T-helper 2 cell treated with Interferon-gamma antibody and Interleukin-4, amounts not matched to agents 5 μg/mL and 100 μg/mL, for 36 hours (primary cell): ENCODE data around the gene SETD9.

Experiments
- DNase-seq: peaks from one replicate; pipeline ENCODE4 v3.0.0; 2021; ENCODE audit warnings: low spot score
- H3K27ac Mint-ChIP-seq: one replicate; pipeline ENCODE4 v1.8.0; 2021; ENCODE audit warnings: mild to moderate bottlenecking, mixed read lengths
- H3K27me3 Mint-ChIP-seq: one replicate; pipeline ENCODE4 v1.8.0; 2021; ENCODE audit warnings: low read depth, mixed read lengths
- H3K36me3 Mint-ChIP-seq: one replicate; pipeline ENCODE4 v1.8.0; 2021; ENCODE audit warnings: low read depth, mixed read lengths
- H3K4me1 Mint-ChIP-seq: one replicate; pipeline ENCODE4 v1.8.0; 2021; ENCODE audit warnings: low read depth, mixed read lengths
- H3K4me3 Mint-ChIP-seq: one replicate; pipeline ENCODE4 v1.8.0; 2022; ENCODE audit warnings: mild to moderate bottlenecking, moderate library complexity, mixed read lengths
- H3K9me3 Mint-ChIP-seq: one replicate; pipeline ENCODE4 v1.8.0; 2021; ENCODE audit warnings: mixed read lengths

SETD9 gene

GRCh38 chr5:56909294-56910209 lies at the start of gene SETD9:
TSS of gene SETD9 (plus strand) at chr5:56909596. CDS start at chr5:56909646, 50 bp downstream.
- Mint-ChIP-seq H3K36me3 (peaks cover 3% of the 10 kb centered on the region), H3K9me3 (peaks cover 5% of the 10 kb centered on the region), H3K4me1 (peaks cover 23% of the 10 kb centered on the region), H3K4me3 (peak within 1 kb of the TSS; percentile 91), H3K27me3 (peaks cover 14% of the 10 kb centered on the region), H3K27ac (peak within 1 kb of the TSS; percentile 81)
- DNase-seq = peak; percentile 96

DNA sequence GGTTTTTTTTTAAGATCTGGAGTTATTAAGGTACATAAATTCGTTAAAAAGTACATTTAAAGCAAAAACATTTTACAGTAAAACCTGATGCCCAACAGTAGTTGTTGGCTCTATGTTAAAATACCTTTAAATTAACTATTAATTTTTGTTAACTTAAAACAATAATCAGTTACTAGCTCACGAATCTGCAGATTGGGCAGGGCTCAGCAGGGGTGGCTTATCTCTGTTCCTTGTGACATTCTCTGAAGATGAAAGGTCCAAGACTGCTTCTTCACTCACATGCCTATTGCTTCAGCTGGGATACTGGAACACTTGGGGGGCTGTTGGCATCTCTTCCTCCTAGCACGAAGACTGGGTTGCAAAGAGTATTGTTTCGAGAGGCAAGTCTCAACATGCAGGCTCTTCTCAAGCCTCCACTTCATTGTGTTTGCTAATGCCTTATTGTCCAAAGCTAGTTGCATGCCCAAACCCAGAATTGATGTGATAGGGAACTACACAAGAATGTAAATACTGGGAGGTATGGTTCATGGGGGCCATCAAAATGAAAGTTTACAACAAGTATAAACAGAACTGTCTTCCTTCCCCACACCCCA lies 47.4 kb upstream of the SETD9 start:
- no peak overlapping the region for H3K4me3 Mint-ChIP-seq
- no peak for DNase-seq
- H3K36me3 Mint-ChIP-seq = peaks cover 48% of the 10 kb centered on the region
- no peaks in the 10 kb centered on the region for H3K27me3 Mint-ChIP-seq
- no peaks in the 10 kb centered on the region for H3K9me3 Mint-ChIP-seq
- peaks cover 2% of the 10 kb centered on the region for H3K4me1 Mint-ChIP-seq
- no peak overlapping the region for H3K27ac Mint-ChIP-seq

- H3K27ac Mint-ChIP-seq = no peak overlapping the region
- H3K36me3 Mint-ChIP-seq = peaks cover 52% of the 10 kb centered on the region
- no peak for DNase-seq
- H3K4me3 Mint-ChIP-seq = no peak overlapping the region
- H3K9me3 Mint-ChIP-seq = no peaks in the 10 kb centered on the region
- no peaks in the 10 kb centered on the region for H3K27me3 Mint-ChIP-seq
- H3K4me1 Mint-ChIP-seq = peaks cover 2% of the 10 kb centered on the region
These were observed 46.5 kb upstream of the SETD9 start for GRCh38 chr5:56862909-56863308.

GRCh38 chr5:56871777-56872176 lies 37.6 kb upstream of the SETD9 start:
- Mint-ChIP-seq H3K4me3 (no peak overlapping the region), H3K27ac (no peak overlapping the region), H3K36me3 (peaks cover 64% of the 10 kb centered on the region), H3K4me1 (peaks cover 12% of the 10 kb centered on the region), H3K27me3 (no peaks in the 10 kb centered on the region), H3K9me3 (no peaks in the 10 kb centered on the region)
- no peak for DNase-seq

- no peak for DNase-seq
- no peak overlapping the region for H3K27ac Mint-ChIP-seq
- peaks cover 67% of the 10 kb centered on the region for H3K36me3 Mint-ChIP-seq
- no peaks in the 10 kb centered on the region for H3K27me3 Mint-ChIP-seq
- no peak overlapping the region for H3K4me3 Mint-ChIP-seq
- peaks cover 12% of the 10 kb centered on the region for H3K4me1 Mint-ChIP-seq
- H3K9me3 Mint-ChIP-seq = no peaks in the 10 kb centered on the region
These were observed 36.3 kb upstream of the SETD9 start for GRCh38 chr5:56873056-56873455.

DNA sequence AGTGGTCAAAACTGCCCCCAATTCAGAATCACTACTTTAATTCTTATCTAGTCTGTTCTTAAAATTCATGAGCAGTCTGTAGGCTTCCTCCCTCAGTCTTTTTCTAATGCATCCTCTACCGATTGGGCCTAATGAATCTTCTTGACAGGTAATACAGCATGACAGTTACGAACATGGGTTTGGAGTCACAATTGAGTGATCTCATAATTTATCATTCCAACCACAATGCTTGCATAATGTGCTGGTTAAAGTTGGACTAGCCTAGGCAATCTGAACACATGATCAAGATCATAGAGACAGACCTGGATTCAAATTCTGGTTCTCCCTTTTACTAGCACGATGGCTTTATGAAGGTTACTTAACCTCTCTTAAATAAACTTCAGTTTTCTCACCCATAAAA lies 33.1 kb upstream of the SETD9 start:
- H3K36me3 Mint-ChIP-seq = peaks cover 71% of the 10 kb centered on the region
- H3K27ac Mint-ChIP-seq = no peak overlapping the region
- DNase-seq = no peak
- H3K4me3 Mint-ChIP-seq = no peak overlapping the region
- no peaks in the 10 kb centered on the region for H3K9me3 Mint-ChIP-seq
- peaks cover 12% of the 10 kb centered on the region for H3K4me1 Mint-ChIP-seq
- H3K27me3 Mint-ChIP-seq = no peaks in the 10 kb centered on the region

DNA sequence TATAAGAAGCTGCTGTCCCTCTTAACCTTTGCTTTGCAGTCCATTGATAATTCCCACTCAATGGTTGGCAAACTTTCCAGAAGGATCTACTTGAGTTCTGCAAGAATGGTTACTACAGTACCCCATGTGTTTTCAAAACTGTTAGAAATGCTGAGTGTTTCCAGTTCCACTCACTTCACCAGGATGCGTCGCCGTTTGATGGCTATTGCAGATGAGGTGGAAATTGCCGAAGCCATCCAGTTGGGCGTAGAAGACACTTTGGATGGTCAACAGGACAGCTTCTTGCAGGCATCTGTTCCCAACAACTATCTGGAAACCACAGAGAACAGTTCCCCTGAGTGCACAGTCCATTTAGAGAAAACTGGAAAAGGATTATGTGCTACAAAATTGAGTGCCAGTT lies 27.8 kb upstream of the SETD9 start:
- Mint-ChIP-seq H3K36me3 (peaks cover 72% of the 10 kb centered on the region), H3K4me3 (no peak overlapping the region), H3K27ac (no peak overlapping the region), H3K9me3 (no peaks in the 10 kb centered on the region), H3K4me1 (peaks cover 5% of the 10 kb centered on the region), H3K27me3 (no peaks in the 10 kb centered on the region)
- no peak for DNase-seq

GRCh38 chr5:56893251-56893951 lies 16.0 kb upstream of the SETD9 start:
- Mint-ChIP-seq H3K9me3 (no peaks in the 10 kb centered on the region), H3K4me1 (peaks cover 4% of the 10 kb centered on the region), H3K27ac (peak overlapping the region; percentile 13), H3K4me3 (no peak overlapping the region), H3K27me3 (no peaks in the 10 kb centered on the region), H3K36me3 (peaks cover 69% of the 10 kb centered on the region)
- no peak for DNase-seq

GRCh38 chr5:56896763-56897162 lies 12.6 kb upstream of the SETD9 start:
- DNase-seq = no peak
- no peak overlapping the region for H3K27ac Mint-ChIP-seq

DNA sequence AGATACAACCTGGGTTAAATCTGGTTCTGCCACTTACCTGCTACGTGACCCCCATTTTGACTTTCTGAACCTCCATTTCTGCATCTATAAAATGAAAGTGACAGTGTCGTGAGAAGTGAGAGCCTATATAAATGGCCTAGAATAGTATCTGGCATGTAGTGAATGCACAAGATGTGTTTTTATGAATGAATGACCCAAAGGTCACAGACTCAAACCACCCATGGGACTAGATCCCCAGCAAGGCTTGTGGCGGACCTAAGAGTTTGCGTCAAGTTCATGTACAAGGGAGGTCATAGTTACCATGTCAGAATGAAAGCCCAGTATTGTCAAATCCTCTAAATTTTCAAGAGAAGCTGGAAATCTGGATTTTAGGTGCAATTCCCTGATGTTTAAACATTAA lies 11.2 kb upstream of the SETD9 start:
- peaks cover 1% of the 10 kb centered on the region for H3K27me3 Mint-ChIP-seq
- peaks cover 4% of the 10 kb centered on the region for H3K4me1 Mint-ChIP-seq
- no peak overlapping the region for H3K27ac Mint-ChIP-seq
- H3K36me3 Mint-ChIP-seq = peaks cover 29% of the 10 kb centered on the region
- no peaks in the 10 kb centered on the region for H3K9me3 Mint-ChIP-seq
- no peak for DNase-seq
- H3K4me3 Mint-ChIP-seq = no peak overlapping the region

More at GRCh38 chr5:56896763-56897162, 12.6 kb upstream of the SETD9 start:
- H3K36me3 Mint-ChIP-seq = peaks cover 39% of the 10 kb centered on the region
- H3K4me3 Mint-ChIP-seq = no peak overlapping the region
- peaks cover 4% of the 10 kb centered on the region for H3K4me1 Mint-ChIP-seq
- no peaks in the 10 kb centered on the region for H3K9me3 Mint-ChIP-seq
- no peaks in the 10 kb centered on the region for H3K27me3 Mint-ChIP-seq

GRCh38 chr5:56900395-56900794 lies 9.0 kb upstream of the SETD9 start:
- Mint-ChIP-seq H3K4me1 (no peaks in the 10 kb centered on the region), H3K4me3 (no peak overlapping the region), H3K9me3 (no peaks in the 10 kb centered on the region), H3K27me3 (peaks cover 14% of the 10 kb centered on the region), H3K36me3 (peaks cover 14% of the 10 kb centered on the region), H3K27ac (no peak overlapping the region)
- no peak for DNase-seq

GRCh38 chr5:56900858-56901578 lies 8.4 kb upstream of the SETD9 start:
- no peak for DNase-seq
- Mint-ChIP-seq H3K4me1 (no peaks in the 10 kb centered on the region), H3K36me3 (peaks cover 11% of the 10 kb centered on the region), H3K4me3 (no peak overlapping the region), H3K27ac (no peak overlapping the region), H3K27me3 (peaks cover 16% of the 10 kb centered on the region), H3K9me3 (no peaks in the 10 kb centered on the region)

- Mint-ChIP-seq H3K4me1 (peaks cover 23% of the 10 kb centered on the region), H3K36me3 (peaks cover 3% of the 10 kb centered on the region), H3K27ac (peak overlapping the region; percentile 81), H3K9me3 (peaks cover 5% of the 10 kb centered on the region), H3K27me3 (peaks cover 18% of the 10 kb centered on the region), H3K4me3 (peak overlapping the region; percentile 91)
- DNase-seq = no peak
These were observed 478 bp upstream of the SETD9 start for GRCh38 chr5:56908942-56909293.
